A673 (cell line): Measurements from ENCODE around the gene BIRC5. TPM values are rescaled to one million over a fixed set of nuclear protein-coding genes. Genes with fewer than 3 reads are reported as not detected.

ENCODE experiments used
- BruUV-seq: library from RNA; stranded (reverse); fragments of 400-500 nt; replicated peaks from 2 replicates; lab custom pipeline; 2021; lab: Mats Ljungman, UMichigan
- CTCF ChIA-PET: fragments of 300-600 bp; sonication (Branson Sonifier 250); formaldehyde crosslinking; loops from one replicate; lab custom pipeline; 2022; ENCODE audit warnings: antibody characterized with exemption; lab: Charles Lee
- POLR2A ChIA-PET: fragments of 300-600 bp; sonication (Branson Sonifier 250); formaldehyde crosslinking; loops from one replicate; lab custom pipeline; 2022; ENCODE audit warnings: antibody characterized with exemption; ENCODE audit not compliant: low non-redundant PET; lab: Charles Lee
- DNase-seq: peaks from one replicate; pipeline ENCODE4 v3.0.0-alpha.2; 2015; ENCODE audit warnings: low spot score
- H3K27ac ChIP-seq: fragments of 200-600 bp; sonication (generic); 2 replicates; pipeline ENCODE4 v1.5.1; 2016; ENCODE audit warnings: mixed run types, low read depth, mild to moderate bottlenecking, mixed read lengths, antibody characterized with exemption, low read length; ENCODE audit not compliant: poor library complexity, severe bottlenecking
- H3K27me3 ChIP-seq: fragments of 200-600 bp; sonication (generic); replicated peaks from 2 replicates; pipeline ENCODE4 v1.6.1; 2017; ENCODE audit warnings: mixed run types, low read depth, mild to moderate bottlenecking, mixed read lengths, antibody characterized with exemption, low read length; ENCODE audit not compliant: insufficient read depth, poor library complexity
- H3K36me3 ChIP-seq: fragments of 200-600 bp; sonication (generic); 2 replicates; pipeline ENCODE4 v1.6.1; 2016; ENCODE audit warnings: mixed run types, mild to moderate bottlenecking, mixed read lengths, antibody characterized with exemption, low read length; ENCODE audit not compliant: insufficient read depth, poor library complexity, severe bottlenecking
- H3K4me1 ChIP-seq: fragments of 200-600 bp; sonication (generic); 2 replicates; pipeline ENCODE4 v1.6.1; 2017; ENCODE audit warnings: mixed run types, mild to moderate bottlenecking, mixed read lengths, antibody characterized with exemption, low read length; ENCODE audit not compliant: insufficient read depth, poor library complexity, severe bottlenecking
- H3K4me3 ChIP-seq: fragments of 200-600 bp; sonication (generic); 2 replicates; pipeline ENCODE4 v1.5.1; 2016; ENCODE audit warnings: low read depth, mixed run types, mild to moderate bottlenecking, mixed read lengths, low read length; ENCODE audit not compliant: poor library complexity, severe bottlenecking
- H3K9me3 ChIP-seq: fragments of 200-600 bp; sonication (generic); 2 replicates; pipeline ENCODE4 v1.6.1; 2016; ENCODE audit warnings: mixed run types, low read depth, mild to moderate bottlenecking, mixed read lengths, antibody characterized with exemption, low read length; ENCODE audit not compliant: poor library complexity, severe bottlenecking
- EZH2 ChIP-seq: fragments of 200-600 bp; sonication (generic); IDR thresholded peaks from 2 replicates; pipeline ENCODE4 v1.6.1; 2017; ENCODE audit warnings: borderline replicate concordance, low read depth, mild to moderate bottlenecking, mixed read lengths, antibody characterized with exemption, low read length; ENCODE audit not compliant: poor library complexity, severe bottlenecking
- intact Hi-C: fragments of 100-400 bp; cut with micrococcal nuclease; formaldehyde crosslinking; loops from one replicate; pipeline ENCODE4 v1.10.0; 2022; ENCODE audit not compliant: unreplicated experiment
- total RNA-seq: library from RNA; stranded (reverse); gene quantifications from 2 replicates; pipeline ENCODE4 v1.2.3, GENCODE V29; 2021
- TF ChIP-seq, protein P1 (sequence below): fragments of 300-800, 200-600 bp; sonication (generic); conservative IDR thresholded peaks from 2 replicates; pipeline ENCODE4 v1.5.1; 2017; ENCODE audit warnings: low read depth, mild to moderate bottlenecking, antibody characterized with exemption, low read length, moderate library complexity, mixed read lengths

The BIRC5 gene
- total RNA-seq, 1 experiment from 2014 or later = 158 TPM

DNA sequence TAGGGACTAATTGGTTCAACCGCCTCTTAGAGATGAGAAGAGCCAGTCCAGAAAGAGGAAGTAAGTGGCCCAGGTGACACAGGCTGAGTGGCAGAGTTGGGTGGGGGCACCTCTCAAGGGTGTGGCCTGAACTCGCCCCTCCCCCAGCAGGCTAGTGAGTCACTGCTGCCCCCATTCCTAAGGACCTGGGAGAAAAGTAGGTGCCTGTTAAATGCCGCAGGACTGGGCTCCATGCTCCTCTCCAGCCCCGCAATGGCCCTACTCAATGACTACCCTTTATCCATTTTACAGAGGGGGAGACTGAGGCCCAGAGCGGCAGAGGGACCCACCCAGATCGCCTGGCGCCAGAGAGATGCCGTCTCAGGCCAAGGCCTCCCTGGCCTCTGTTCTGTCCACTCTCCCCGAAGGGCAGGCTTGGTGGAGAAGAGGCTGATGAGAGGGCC lies 25.5 kb downstream of the BIRC5 start:
- ChIA-PET POLR2A (no interaction called here), CTCF (no interaction called here)
- no peak for DNase-seq
- intact Hi-C loops = no loop called here
- Histone ChIP-seq H3K36me3 (no peaks in the 10 kb centered on the region), H3K4me3 (no peak overlapping the region), H3K9me3 (no peaks in the 10 kb centered on the region), H3K27ac (no peak overlapping the region), H3K4me1 (no peaks in the 10 kb centered on the region), H3K27me3 (no peaks in the 10 kb centered on the region)
- no TSS peak for BruUV-seq
- TF ChIP-seq EZH2 = no peak
- TF ChIP-seq, protein P1, sequence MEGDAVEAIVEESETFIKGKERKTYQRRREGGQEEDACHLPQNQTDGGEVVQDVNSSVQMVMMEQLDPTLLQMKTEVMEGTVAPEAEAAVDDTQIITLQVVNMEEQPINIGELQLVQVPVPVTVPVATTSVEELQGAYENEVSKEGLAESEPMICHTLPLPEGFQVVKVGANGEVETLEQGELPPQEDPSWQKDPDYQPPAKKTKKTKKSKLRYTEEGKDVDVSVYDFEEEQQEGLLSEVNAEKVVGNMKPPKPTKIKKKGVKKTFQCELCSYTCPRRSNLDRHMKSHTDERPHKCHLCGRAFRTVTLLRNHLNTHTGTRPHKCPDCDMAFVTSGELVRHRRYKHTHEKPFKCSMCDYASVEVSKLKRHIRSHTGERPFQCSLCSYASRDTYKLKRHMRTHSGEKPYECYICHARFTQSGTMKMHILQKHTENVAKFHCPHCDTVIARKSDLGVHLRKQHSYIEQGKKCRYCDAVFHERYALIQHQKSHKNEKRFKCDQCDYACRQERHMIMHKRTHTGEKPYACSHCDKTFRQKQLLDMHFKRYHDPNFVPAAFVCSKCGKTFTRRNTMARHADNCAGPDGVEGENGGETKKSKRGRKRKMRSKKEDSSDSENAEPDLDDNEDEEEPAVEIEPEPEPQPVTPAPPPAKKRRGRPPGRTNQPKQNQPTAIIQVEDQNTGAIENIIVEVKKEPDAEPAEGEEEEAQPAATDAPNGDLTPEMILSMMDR = no peak

DNA sequence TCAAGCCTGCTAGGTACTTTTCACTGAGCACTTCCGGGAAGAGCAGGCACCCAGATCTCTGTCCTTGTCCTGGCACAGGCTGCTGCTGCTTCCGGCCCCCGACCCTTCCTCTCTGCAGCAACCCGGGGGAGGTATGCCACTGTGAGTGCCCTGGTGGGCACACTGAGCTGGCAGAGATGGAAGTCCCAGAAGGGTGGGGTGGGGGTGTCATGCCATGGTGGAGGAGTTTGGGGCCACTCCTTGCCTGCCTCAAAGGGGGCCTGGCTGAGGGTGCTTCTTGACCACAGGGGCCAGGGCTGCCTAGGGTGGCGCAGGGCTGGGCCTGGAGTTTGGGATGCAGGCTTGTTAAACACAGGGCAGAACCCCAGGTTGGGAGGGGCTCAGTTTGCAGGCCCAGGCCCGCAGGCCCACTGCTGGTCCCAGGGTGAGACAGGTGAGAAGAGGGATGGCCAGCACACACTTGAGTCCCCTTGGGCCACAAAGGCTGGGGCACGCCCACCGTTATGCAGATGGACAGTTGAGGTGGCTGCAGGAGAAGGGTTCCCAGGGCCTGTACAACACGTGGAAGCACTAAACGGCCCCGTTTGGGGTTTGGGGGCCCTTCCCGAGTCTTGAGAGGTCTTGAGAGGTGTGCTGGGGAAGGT lies 26.1 kb downstream of the BIRC5 start:
- no peaks in the 10 kb centered on the region for H3K9me3 ChIP-seq
- no peak overlapping the region for H3K27ac ChIP-seq
- TF ChIP-seq, protein P1 = no peak
- no peak for TF ChIP-seq EZH2
- POLR2A ChIA-PET = no interaction called here
- no peaks in the 10 kb centered on the region for H3K36me3 ChIP-seq
- H3K4me3 ChIP-seq = no peak overlapping the region
- CTCF ChIA-PET = no interaction called here
- no TSS peak for BruUV-seq
- no peaks in the 10 kb centered on the region for H3K4me1 ChIP-seq
- intact Hi-C loops = no loop called here
- no peaks in the 10 kb centered on the region for H3K27me3 ChIP-seq
- no peak for DNase-seq

DNA sequence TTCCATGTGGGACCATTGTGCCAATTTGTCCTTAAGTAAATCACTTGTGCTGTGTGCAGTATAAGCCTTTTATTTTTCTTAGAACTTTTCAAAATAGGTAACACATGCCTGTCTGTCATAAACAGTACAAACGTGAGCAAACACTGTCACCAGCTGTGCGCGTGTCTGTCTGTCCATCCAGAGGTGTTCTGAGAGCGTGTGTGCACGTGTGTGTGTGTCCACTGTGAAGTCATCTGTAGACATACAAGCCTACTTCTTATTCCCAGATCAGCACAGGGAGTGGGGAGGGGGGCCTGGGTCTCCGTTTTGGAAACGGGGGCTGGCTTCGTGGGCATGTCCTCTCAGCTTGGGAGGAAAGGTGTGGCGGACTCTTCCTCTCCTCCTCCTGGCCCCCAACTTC lies 26.8 kb downstream of the BIRC5 start:
- H3K27me3 ChIP-seq = no peaks in the 10 kb centered on the region
- H3K4me3 ChIP-seq = no peak overlapping the region
- no peaks in the 10 kb centered on the region for H3K36me3 ChIP-seq
- BruUV-seq = no TSS peak
- H3K9me3 ChIP-seq = no peaks in the 10 kb centered on the region
- POLR2A ChIA-PET = no interaction called here
- intact Hi-C loops = no loop called here
- no peaks in the 10 kb centered on the region for H3K4me1 ChIP-seq
- H3K27ac ChIP-seq = no peak overlapping the region
- TF ChIP-seq EZH2 = no peak
- TF ChIP-seq, protein P1 = no peak
- CTCF ChIA-PET = no interaction called here
- DNase-seq = no peak
